PC-3 (cell line): Measurements from ENCODE around the gene PTPN12. TPM values are rescaled to one million over a fixed set of nuclear protein-coding genes. Genes with fewer than 3 reads are reported as not detected.

Experiments used
- ATAC-seq: fragments of 200-7000 bp; cut with Tn5 transposase; 2 replicates; pipeline ENCODE4 v1.9.1; 2020; ENCODE audit warnings: mild to moderate bottlenecking, moderate library complexity
- BruUV-seq: library from RNA; stranded (reverse); fragments of 400-500 nt; replicated peaks from 2 replicates; lab custom pipeline; 2021; lab: Mats Ljungman, UMichigan
- CTCF ChIA-PET: fragments of 300-600 bp; sonication (Branson Sonifier 250); formaldehyde crosslinking; loops from one replicate; lab custom pipeline; 2022; ENCODE audit warnings: antibody characterized with exemption; lab: Charles Lee
- POLR2A ChIA-PET: fragments of 300-600 bp; sonication (Branson Sonifier 250); formaldehyde crosslinking; loops from one replicate; lab custom pipeline; 2022; ENCODE audit warnings: antibody characterized with exemption; ENCODE audit not compliant: unreplicated experiment; lab: Charles Lee
- DNase-seq: peaks from one replicate; pipeline ENCODE4 v3.0.0-alpha.2; 2015
- H2AFZ ChIP-seq: fragments of 300-600 bp; sonication (generic); 2 replicates; pipeline ENCODE4 v1.6.0; 2016; ENCODE audit warnings: antibody characterized with exemption, low read length
- H3F3A ChIP-seq: fragments of 300-600 bp; sonication (generic); one replicate; pipeline ENCODE4 v1.6.0; 2017; ENCODE audit warnings: antibody characterized with exemption, low read length, control low read depth, mild to moderate bottlenecking; ENCODE audit not compliant: unreplicated experiment
- H3K27ac ChIP-seq: fragments of 300-600 bp; sonication (generic); 2 replicates; pipeline ENCODE4 v1.5.1; 2016; ENCODE audit warnings: mild to moderate bottlenecking, low read length
- H3K27me3 ChIP-seq: fragments of 300-600 bp; sonication (generic); 2 replicates; pipeline ENCODE4 v1.6.1; 2016; ENCODE audit warnings: low read length, mixed read lengths
- H3K36me3 ChIP-seq: fragments of 300-600 bp; sonication (generic); 2 replicates; pipeline ENCODE4 v1.6.1; 2016; ENCODE audit warnings: low read depth, mixed run types, low read length, mixed read lengths
- H3K4me1 ChIP-seq: fragments of 300-600 bp; sonication (generic); 2 replicates; pipeline ENCODE4 v1.5.1; 2016; ENCODE audit warnings: low read length; ENCODE audit not compliant: insufficient read depth
- H3K4me2 ChIP-seq: fragments of 300-600 bp; sonication (generic); 2 replicates; pipeline ENCODE4 v1.6.0; 2016; ENCODE audit warnings: low read length
- H3K4me3 ChIP-seq: fragments of 300-600 bp; sonication (generic); 2 replicates; pipeline ENCODE4 v1.5.1; 2016; ENCODE audit warnings: mild to moderate bottlenecking, low read length, mixed read lengths
- H3K79me2 ChIP-seq: fragments of 300-600 bp; sonication (generic); 2 replicates; pipeline ENCODE4 v1.6.1; 2017; ENCODE audit warnings: low read length, mixed read lengths
- H3K9ac ChIP-seq: fragments of 300-600 bp; sonication (generic); 2 replicates; pipeline ENCODE4 v1.6.0; 2016; ENCODE audit warnings: mild to moderate bottlenecking, low read length
- H3K9me2 ChIP-seq: fragments of 300-600 bp; sonication (generic); replicated peaks from 2 replicates; pipeline ENCODE4 v1.6.1; 2016; ENCODE audit warnings: mixed run types, low read length, mixed read lengths
- H3K9me3 ChIP-seq: fragments of 300-600 bp; sonication (generic); 2 replicates; pipeline ENCODE4 v1.6.1; 2016; ENCODE audit warnings: low read length, mixed read lengths
- H4K20me1 ChIP-seq: fragments of 300-600 bp; sonication (generic); 2 replicates; pipeline ENCODE4 v1.6.1; 2016; ENCODE audit warnings: low read length, mixed read lengths
- EZH2 ChIP-seq: fragments of 300-600 bp; sonication (generic); IDR thresholded peaks from one replicate; pipeline ENCODE4 v1.6.1; 2017; ENCODE audit warnings: antibody characterized with exemption, mild to moderate bottlenecking, low read length; ENCODE audit not compliant: unreplicated experiment
- EZH2phosphoT487 ChIP-seq: fragments of 300-600 bp; sonication (generic); IDR thresholded peaks from 2 replicates; pipeline ENCODE4 v1.6.1; 2018; ENCODE audit warnings: mild to moderate bottlenecking, antibody characterized with exemption, low read length, borderline replicate concordance
- intact Hi-C: fragments of 100-400 bp; cut with micrococcal nuclease; formaldehyde crosslinking; loops from 2 replicates; pipeline ENCODE4 v1.9.0; 2023
- total RNA-seq: library from RNA; depleted of rRNA; stranded (reverse); fragments of >200 nt; gene quantifications from 2 replicates; pipeline ENCODE4 v1.2.3, GENCODE V29; 2014
- TF ChIP-seq, protein P1 (sequence below): fragments of 300-600 bp; sonication (generic); conservative IDR thresholded peaks from 2 replicates; pipeline ENCODE4 v1.5.1; 2017; ENCODE audit warnings: antibody characterized with exemption, low read depth, mild to moderate bottlenecking, low read length

Gene PTPN12
- total RNA-seq, 1 experiment from 2014 or later = 26.2 TPM

DNA sequence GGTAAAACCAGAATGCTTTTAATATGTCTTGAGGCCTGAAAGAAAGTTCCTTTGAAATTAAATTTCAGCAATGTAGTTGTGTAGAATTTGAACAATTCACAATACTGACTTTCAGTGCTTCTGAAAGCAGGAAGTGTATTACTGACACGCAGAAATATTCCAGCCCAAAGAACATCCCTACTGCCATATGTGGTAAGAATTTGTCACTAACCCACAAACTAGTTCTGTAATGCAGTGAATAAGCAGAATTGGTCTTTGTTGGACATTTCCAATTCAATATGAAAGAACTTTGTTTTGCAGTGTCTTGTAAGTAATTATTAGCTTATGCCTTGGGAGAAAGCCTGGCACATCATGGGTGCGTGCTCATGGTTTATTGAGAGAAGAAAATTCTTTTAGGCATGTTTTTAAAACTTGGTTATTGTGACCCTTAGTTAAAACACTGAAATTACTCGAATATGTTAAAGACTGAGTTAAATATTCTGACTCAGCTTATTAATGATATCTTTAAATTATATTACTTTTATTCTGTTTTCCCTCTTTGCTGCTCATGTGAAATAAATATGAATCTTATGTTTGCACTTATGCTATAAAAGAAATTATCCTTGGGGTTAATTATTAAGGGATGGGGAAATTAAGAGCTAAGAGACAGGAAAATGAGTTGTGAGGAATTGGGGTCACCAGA lies 33.4 kb downstream of the PTPN12 start:
- DNase-seq (peak; percentile 8), ATAC-seq (0 out of 2 replicates have a peak, but pooled peaks have one; percentile 38)
- Histone ChIP-seq H3K36me3 (peaks cover 28% of the 10 kb centered on the region), H3F3A (no peaks in the 10 kb centered on the region), H3K9me2 (no peaks in the 10 kb centered on the region), H3K9ac (no peak overlapping the region), H2AFZ (no peak overlapping the region), H3K4me1 (peaks cover 11% of the 10 kb centered on the region), H3K9me3 (no peaks in the 10 kb centered on the region), H4K20me1 (peaks cover 18% of the 10 kb centered on the region), H3K4me2 (no peak overlapping the region), H3K27me3 (no peaks in the 10 kb centered on the region), H3K4me3 (no peak overlapping the region), H3K27ac (no peak overlapping the region), H3K79me2 (peaks cover 73% of the 10 kb centered on the region)
- TF ChIP-seq, protein P1, sequence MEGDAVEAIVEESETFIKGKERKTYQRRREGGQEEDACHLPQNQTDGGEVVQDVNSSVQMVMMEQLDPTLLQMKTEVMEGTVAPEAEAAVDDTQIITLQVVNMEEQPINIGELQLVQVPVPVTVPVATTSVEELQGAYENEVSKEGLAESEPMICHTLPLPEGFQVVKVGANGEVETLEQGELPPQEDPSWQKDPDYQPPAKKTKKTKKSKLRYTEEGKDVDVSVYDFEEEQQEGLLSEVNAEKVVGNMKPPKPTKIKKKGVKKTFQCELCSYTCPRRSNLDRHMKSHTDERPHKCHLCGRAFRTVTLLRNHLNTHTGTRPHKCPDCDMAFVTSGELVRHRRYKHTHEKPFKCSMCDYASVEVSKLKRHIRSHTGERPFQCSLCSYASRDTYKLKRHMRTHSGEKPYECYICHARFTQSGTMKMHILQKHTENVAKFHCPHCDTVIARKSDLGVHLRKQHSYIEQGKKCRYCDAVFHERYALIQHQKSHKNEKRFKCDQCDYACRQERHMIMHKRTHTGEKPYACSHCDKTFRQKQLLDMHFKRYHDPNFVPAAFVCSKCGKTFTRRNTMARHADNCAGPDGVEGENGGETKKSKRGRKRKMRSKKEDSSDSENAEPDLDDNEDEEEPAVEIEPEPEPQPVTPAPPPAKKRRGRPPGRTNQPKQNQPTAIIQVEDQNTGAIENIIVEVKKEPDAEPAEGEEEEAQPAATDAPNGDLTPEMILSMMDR = no peak
- TF ChIP-seq EZH2phosphoT487 = no peak
- TF ChIP-seq EZH2 = no peak
- BruUV-seq = no TSS peak
- ChIA-PET POLR2A (no interaction called here), CTCF (no interaction called here)
- intact Hi-C loops = no loop called here

DNA sequence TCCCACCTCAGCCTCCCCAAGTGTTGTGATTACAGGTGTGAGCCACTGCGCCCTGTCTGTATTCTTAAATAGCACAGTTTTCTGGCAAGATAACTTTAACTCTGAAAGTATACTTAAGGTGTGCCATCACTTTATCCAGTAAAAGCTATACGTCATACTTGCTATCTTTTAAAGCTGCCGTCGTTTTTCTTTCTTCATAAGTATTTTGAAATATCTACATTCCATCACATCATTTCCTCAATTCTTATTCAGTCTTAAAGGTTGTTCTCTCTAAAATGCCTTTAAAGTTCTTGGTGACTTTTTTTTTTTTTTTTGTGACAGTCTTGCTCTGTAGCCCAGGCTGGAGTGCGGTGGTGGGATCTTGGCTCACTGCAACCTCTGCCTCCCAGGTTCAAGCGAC lies 34.7 kb downstream of the PTPN12 start:
- Histone ChIP-seq H3K4me1 (no peaks in the 10 kb centered on the region), H3K4me3 (no peak overlapping the region), H3K4me2 (no peak overlapping the region), H3K79me2 (peaks cover 60% of the 10 kb centered on the region), H2AFZ (no peak overlapping the region), H3F3A (no peaks in the 10 kb centered on the region), H3K27ac (no peak overlapping the region), H3K9me3 (no peaks in the 10 kb centered on the region), H3K27me3 (no peaks in the 10 kb centered on the region), H3K9me2 (no peaks in the 10 kb centered on the region), H4K20me1 (peaks cover 10% of the 10 kb centered on the region; the same call in 1 of the 2 replicates), H3K36me3 (peaks cover 28% of the 10 kb centered on the region), H3K9ac (no peak overlapping the region)
- no peak for ATAC-seq
- BruUV-seq = no TSS peak
- CTCF ChIA-PET = no interaction called here
- POLR2A ChIA-PET = interaction anchor here (0.6 kb wide), 1 partner anchor 224 kb away, joined by 4 read pairs; no protein-coding TSS in a partner anchor
- TF ChIP-seq, protein P1 = no peak
- TF ChIP-seq EZH2 = no peak
- TF ChIP-seq EZH2phosphoT487 = no peak
- intact Hi-C loops = no loop called here
- DNase-seq = no peak

DNA sequence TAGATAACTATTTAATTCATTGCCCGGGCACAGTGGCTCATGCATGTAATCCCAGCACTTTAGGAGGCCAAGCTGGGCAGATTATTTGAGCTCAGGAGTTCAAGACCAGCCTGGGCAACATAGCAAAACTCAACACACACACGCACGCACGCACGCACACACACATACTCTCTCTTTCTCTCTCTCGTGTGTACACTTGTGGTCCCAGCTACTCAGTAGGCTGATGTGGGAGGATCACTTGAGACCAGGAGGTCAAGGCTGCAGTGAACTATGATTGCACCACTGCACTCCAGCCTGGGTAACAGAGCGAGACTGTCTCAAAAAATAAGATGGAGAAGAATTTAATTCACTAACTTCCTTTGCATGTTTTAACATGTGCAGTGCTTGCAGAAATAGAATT lies 38.1 kb downstream of the PTPN12 start:
- H4K20me1 ChIP-seq = peaks cover 4% of the 10 kb centered on the region; the same call in 1 of the 2 replicates
- H3K27me3 ChIP-seq = no peaks in the 10 kb centered on the region
- H3K9me2 ChIP-seq = no peaks in the 10 kb centered on the region
- H3K27ac ChIP-seq = no peak overlapping the region
- ATAC-seq = no peak
- no peaks in the 10 kb centered on the region for H3K4me1 ChIP-seq
- H3K4me2 ChIP-seq = no peak overlapping the region
- intact Hi-C loops = no loop called here
- peaks cover 37% of the 10 kb centered on the region for H3K36me3 ChIP-seq
- H3F3A ChIP-seq = no peaks in the 10 kb centered on the region
- TF ChIP-seq, protein P1 = no peak
- TF ChIP-seq EZH2phosphoT487 (no peak), EZH2 (no peak)
- ChIA-PET POLR2A (no interaction called here), CTCF (interaction anchor here (0.6 kb wide), 2 partner anchors 75 to 136 kb away, joined by 3 read pairs; no protein-coding TSS in a partner anchor)
- no peaks in the 10 kb centered on the region for H3K9me3 ChIP-seq
- H3K9ac ChIP-seq = no peak overlapping the region
- no peak overlapping the region for H2AFZ ChIP-seq
- BruUV-seq = no TSS peak
- no peak overlapping the region for H3K4me3 ChIP-seq
- no peak for DNase-seq
- peaks cover 45% of the 10 kb centered on the region for H3K79me2 ChIP-seq
